Activated CD8-positive, alpha-beta memory T cell treated with anti-CD3 and anti-CD28 coated beads for 1 hour (primary cell): ENCODE measurements around the gene SLC6A3.
A peak's percentile ranks its signal among the peaks of the same experiment; 100 is the strongest.

Source experiments
- DNase-seq, 2 donors: peaks; one replicate each; pipeline ENCODE4 v3.0.0-alpha.2; 2020; ENCODE audit warnings: low read depth in 1 of 2; ENCODE audit errors: extremely low read depth in 1 of 2

SLC6A3 gene

GRCh38 chr5:1392261-1392660, 53.0 kb downstream of the SLC6A3 start:
- no peak for DNase-seq

- no peak for DNase-seq
These were observed 53.5 kb downstream of the SLC6A3 start for GRCh38 chr5:1391691-1392090.

- DNase-seq = no peak
These were observed 54.2 kb downstream of the SLC6A3 start for GRCh38 chr5:1390861-1391600.

GRCh38 chr5:1390333-1390732, 54.9 kb downstream of the SLC6A3 start:
- DNase-seq = no peak

GRCh38 chr5:1388383-1388967, 56.8 kb downstream of the SLC6A3 start:
- no peak for DNase-seq

- no peak for DNase-seq
These were observed 57.4 kb downstream of the SLC6A3 start for GRCh38 chr5:1387876-1388275.

- DNase-seq = no peak
These were observed 58.0 kb downstream of the SLC6A3 start for GRCh38 chr5:1387059-1387755.

GRCh38 chr5:1386274-1386717, 58.9 kb downstream of the SLC6A3 start:
- peak; percentile 52 to 54 for DNase-seq

GRCh38 chr5:1385395-1386273, 59.6 kb downstream of the SLC6A3 start:
- DNase-seq = peak; percentile 61 to 81

GRCh38 chr5:1384521-1384920, 60.7 kb downstream of the SLC6A3 start:
- DNase-seq = no peak

- DNase-seq = no peak
These were observed 61.3 kb downstream of the SLC6A3 start for GRCh38 chr5:1383886-1384401.

- no peak for DNase-seq
These were observed 61.9 kb downstream of the SLC6A3 start for GRCh38 chr5:1383344-1383743.

- no peak for DNase-seq
These were observed 63.0 kb downstream of the SLC6A3 start for GRCh38 chr5:1382248-1382700.

- no peak for DNase-seq
These were observed 63.6 kb downstream of the SLC6A3 start for GRCh38 chr5:1381370-1382247.

GRCh38 chr5:1380910-1381309, 64.3 kb downstream of the SLC6A3 start:
- no peak for DNase-seq

- peak; percentile 5 to 46 for DNase-seq
These were observed 65.0 kb downstream of the SLC6A3 start for GRCh38 chr5:1380011-1380817.

GRCh38 chr5:1378866-1379659, 66.2 kb downstream of the SLC6A3 start:
- no peak for DNase-seq

- DNase-seq = no peak
These were observed 67.1 kb downstream of the SLC6A3 start for GRCh38 chr5:1378096-1378495.
